GM19035 (cell line): ENCODE measurements around the gene SORL1-AS1.

Experiments used
- ATAC-seq: cut with Tn5 transposase; IDR thresholded peaks from one replicate; pipeline ENCODE4 v1.9.1; 2021; ENCODE audit not compliant: unreplicated experiment

The SORL1-AS1 gene

DNA sequence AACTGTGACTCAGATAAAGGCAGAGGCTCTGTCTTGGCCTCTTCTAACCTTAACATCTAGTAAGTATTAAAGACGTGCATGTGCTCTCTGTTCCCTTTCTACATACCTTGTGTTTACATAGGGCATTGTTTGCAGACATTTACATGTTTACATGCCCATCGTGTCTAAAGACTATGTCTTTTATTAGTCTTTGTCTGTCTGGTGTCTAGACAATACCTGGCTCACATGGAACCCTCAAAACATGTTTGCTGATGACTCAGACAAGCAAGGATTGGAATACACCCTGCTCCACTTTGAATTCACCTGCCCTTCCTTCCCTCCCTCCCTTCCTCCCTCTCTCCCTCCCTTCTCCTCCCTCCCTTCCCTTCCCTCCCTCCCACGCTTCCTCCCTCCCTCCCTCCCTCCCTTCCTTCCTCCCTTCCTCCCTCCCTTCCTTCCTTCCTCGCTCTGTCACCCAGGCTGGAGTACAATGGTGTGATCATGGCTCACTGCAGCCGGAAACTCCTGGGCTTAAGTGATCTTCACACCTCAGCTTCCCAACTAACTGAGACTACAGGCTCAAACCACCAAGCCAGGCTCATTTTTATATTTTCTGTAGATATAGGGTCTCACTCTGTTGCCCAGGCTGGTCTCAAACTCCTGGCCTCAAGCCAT lies 23.7 kb upstream of the SORL1-AS1 start:
- ATAC-seq: no peak

DNA sequence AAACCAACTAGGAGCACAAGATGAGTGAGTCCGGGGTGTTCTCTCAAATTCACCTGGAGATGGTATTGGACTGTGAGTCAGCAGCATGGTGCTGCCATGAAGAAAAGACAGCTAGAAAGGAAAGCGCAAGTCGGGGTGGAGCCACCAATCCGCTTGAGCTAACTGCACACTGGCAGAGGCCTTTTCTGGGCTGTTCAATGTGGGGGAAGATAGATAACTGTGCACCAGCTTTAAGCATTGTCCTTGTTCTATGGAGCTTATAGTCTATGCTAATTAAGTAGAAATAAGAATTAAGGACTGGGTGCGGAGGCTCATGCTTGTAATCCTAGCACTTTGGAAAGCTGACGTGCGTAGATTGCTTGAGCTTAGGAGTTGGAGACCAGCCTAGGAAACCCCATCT lies 21.9 kb upstream of the SORL1-AS1 start:
- no peak for ATAC-seq

DNA sequence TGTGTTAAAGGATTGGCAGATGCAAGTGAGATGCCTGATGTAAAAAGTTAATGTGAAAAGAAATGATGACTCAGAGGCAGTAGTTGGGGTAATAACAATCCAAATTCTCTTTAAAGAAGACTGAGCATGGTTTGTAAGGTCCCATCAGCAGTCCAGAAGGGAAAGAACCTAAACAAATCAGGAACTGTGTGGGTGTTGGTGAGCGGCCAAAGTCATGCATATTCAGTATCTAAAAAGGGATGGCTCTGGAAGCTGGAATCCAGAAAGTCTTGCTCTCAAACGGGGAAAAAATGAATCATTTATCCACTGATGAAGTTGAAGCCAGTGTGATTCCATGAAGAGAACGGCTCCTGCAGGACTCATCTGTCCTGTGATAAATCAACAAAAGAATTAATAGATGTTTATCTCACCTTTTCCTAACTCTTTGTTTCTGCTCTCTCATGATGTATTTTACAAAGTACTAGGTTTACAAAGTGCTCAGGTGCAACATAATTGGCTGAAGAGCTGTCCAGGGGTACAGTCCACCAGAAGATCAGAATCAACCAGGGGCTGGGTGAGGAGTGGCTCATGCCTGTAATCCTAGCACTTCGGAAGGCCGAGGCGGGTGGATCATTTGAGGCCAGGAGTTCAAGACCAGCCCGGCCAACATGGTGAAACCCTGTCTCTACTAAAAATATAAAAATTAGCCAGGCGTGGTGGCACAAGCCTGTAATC lies 20.5 kb upstream of the SORL1-AS1 start:
- no peak for ATAC-seq

DNA sequence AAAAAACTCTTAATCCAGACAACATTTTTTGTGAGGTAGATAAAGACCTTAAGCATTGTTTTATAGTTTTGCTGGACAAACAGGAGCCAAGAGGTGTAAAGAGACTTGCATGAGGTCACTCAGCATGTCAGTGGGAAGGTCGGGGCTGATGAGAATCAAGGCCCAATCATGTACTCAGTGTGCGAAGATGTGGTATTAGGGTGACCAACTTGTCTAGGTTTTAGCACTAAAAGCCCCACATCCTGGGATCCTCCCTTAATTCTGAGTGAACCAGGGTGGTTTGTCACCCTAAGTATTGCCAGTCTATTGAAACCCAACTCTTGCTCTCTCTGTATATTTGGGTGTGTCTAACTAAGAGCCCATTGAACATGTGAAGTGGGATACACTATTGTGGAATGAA lies 19.5 kb upstream of the SORL1-AS1 start:
- no peak for ATAC-seq

DNA sequence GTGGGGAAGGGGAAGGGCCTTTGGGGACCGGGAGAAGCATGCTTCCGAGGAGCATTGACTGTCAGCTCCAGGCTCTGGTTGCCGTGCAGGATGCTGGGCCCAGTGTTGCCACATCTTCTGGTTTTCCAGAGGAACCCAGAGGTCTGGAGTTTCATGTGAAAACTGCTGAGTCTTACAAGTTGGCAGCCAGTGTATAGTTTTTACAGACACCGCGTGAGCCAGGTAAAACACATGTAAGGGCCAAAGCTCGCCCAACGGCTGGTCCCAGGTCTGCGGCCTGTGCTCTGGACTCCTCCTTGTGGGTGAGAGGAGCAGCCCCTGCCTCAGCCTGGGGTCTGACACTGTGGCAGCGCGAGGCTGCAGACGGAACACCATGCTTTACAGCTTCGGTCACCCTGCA lies 18.4 kb upstream of the SORL1-AS1 start:
- no peak for ATAC-seq

DNA sequence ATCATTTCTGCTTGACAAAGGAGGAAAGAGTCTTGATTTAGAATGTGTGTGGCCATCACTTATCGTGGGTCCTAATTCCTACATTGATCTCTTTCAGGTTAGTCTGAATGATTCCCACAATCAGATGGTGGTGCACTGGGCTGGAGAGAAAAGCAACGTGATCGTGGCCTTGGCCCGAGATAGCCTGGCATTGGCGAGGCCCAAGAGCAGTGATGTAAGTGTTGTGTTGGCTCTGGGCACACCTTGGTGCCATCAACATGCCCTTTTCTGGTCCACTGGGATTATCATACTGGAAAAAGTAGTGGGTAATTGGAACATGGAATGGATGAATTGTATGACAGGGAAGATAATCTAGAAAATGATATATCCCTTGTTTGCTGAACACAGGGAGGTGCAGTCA lies 17.1 kb upstream of the SORL1-AS1 start:
- ATAC-seq: no peak

DNA sequence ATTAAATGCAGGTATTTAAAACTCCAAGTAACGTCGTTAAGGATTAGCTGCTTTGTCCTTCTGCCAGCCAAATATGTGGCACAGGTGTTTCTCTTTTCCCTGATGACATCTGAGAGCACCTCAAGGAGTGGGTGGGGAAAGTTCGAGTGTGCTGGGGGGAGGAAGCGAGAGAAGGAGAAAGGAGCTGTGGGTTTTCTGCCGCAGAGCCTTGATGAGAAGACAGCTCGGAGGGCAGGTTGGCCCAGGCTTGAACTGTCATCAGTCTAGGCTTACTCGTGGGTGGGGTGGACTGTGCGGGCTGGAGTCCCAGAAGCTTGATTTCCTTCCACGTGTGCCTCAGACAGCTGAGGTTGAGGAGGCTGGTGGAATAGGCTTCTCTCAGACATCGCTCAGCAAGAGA lies 15.2 kb upstream of the SORL1-AS1 start:
- ATAC-seq: peak; percentile 50

DNA sequence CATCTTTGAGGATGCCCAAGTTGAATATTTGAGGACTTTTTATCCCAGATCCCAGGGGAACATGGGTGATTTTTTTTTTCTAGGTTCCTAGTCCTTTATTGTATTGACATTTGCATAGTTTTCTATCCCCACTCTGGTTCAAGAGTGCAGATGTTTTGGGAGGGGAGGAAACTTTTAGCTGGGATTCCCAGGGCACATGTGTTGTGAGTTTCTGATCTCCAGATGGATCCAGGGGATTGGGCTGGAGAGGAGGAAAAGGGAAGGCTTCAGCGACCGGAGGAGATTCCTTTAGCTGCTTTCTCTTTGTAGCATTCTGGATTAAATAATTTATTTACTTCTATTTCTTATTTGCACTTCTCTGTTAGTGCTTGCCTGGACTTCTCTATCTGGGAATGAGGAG lies 14.7 kb upstream of the SORL1-AS1 start:
- no peak for ATAC-seq

DNA sequence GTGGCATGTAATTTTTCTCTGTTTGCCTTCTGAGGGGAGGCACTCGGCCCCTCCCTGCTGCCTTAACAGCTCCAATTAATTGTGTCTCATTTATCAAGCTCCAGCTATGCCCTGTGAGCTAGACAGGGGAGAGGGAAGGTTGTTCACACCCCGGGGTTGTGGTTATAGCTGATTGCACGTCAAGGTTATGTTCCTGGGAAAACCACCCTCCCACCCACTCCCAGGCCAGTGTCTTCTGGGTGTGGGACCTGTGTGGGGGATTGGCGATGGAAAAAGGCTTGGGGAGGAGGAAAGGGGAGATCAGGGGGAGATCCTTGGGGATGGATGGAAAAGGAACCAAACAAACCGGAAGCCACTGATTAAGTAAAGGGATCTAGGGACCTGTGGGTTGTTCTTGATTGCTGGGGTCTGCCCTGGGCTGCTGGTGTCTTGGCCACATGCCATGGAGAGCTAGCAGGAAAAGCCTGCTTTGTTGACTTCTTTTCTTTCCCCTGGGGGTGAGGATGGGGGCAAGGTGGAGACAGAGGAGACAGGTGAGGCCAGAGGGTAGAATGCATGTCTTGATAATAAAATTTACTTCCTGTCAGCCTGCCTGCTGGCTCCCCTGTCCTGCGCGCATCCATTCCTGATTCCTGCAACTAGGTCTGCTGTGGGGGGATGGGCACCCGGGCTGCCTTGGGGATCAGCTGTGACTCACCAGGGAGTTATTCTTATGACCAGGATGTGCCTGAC lies 13.5 kb upstream of the SORL1-AS1 start:
- no peak for ATAC-seq

DNA sequence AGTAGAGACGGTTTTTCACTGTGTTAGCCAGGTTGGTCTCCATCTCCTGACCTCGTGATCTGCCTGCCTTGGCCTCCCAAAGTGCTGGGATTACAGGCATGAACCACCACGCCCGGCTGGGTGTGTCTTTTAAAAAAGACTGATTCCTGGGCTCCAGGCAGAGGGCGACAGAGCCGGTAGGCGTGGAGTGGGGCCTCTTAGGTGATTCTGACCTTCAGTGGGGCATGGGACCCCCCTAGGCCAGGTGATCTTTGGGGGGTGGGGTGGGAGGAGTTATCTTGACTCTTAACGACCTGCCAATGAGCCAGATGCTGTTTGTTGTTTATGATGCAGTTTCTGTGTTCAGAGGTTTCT lies 12.9 kb upstream of the SORL1-AS1 start:
- no peak for ATAC-seq

DNA sequence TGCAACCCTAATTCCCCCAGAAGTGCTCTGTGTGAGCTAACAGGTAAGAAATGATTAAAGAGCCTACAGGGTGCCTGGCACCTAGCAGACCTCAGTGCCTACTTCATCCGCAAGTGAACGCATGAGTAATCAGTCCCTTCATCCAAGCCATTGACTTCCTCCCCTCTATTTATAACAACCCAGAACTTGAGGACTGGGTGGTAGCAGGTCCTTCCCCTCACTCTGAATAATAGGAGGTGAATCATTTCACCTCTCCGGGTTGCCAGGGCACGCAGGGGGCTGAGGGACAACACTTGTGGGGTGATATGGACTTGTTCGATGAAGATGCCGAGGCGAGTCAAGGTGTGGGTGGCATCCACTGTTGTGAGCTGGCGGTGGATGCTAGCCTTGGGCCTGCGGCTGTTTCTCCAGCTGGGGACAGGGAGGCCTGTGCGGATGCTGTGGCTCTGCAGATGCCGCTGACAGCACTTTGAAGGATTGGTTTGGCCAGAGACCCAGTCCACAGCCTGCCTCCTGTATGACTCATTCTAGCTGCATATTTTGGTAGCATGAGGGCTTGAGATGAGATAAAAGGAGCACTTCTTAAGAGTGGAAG lies 11.7 kb upstream of the SORL1-AS1 start:
- ATAC-seq: peak; percentile 43

DNA sequence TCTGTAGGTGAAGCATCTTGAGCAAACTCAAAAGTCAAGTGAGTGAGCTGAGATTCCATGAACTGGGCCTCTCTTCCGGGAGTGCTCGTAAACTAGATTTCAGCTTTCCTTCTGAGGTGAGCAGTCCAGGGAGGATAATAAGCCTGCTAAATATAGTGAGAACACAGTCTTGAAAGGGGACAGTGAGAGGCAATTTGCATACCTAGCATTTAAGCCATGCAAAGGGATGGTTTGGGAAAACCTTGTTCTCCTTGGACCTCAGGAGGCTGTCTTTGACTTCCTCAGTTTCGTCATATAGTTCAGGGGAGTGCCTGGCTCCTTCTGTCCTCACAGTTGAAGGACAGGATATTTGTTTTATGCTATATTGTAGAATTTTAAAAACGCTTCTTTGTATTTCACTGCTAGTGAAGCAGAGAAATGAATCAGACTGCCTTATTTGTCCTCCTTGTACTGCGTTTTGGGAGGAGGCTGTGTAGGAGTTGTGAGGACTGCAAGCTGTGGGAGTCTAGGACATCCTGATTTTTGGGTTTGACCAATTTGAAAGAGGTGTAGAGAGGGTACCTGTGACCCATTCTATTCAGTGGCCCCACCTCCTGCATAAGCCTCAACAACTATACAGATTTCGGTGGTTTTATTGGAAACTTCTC lies 11.0 kb upstream of the SORL1-AS1 start:
- ATAC-seq: peak; percentile 1

DNA sequence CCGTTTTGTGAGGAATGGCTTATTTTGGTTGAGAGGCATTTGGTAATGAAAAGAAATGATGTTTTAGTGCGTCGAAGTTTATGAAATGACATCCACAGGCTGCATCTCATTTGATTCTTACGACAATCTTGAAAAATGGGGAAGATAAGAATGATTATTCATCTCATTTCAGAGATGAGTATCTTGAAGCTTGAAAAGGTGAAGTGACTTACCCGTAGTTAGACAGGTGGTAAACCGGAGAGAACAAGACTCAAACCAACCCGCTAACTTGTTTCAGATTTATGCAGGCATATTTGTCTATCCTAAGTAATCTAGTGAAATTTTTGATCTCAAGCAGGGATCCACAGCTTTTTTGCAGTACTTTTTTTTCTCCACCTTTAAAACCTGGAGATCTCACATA lies 9.1 kb upstream of the SORL1-AS1 start:
- no peak for ATAC-seq

DNA sequence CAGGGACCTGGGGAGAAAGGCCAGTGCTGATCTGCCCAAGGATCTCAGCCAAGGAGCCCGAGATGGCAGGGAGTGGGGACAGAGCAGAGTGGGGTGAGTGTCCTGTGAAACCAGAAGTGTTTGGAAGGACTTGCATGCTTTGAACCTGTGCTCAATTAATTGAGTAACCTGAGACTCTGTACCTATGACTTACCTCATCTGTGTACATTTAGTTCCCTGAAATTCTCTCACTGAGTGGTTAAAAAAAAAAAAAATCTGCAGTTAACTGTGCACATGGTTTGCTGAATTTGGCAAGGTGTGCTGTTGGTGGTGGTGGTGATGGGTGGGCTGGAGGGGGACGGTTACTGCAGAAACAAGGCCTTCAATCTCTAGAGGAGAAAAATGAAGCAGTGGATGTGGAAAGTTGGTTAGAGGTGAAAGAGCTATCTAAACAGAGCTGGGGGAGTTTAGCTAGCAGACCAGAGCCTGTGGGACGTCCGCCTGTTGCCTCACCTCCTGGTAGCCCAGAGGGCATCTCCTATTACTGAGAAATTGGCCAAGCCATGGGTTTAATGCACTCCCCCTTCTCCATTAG lies 8.3 kb upstream of the SORL1-AS1 start:
- ATAC-seq: no peak

DNA sequence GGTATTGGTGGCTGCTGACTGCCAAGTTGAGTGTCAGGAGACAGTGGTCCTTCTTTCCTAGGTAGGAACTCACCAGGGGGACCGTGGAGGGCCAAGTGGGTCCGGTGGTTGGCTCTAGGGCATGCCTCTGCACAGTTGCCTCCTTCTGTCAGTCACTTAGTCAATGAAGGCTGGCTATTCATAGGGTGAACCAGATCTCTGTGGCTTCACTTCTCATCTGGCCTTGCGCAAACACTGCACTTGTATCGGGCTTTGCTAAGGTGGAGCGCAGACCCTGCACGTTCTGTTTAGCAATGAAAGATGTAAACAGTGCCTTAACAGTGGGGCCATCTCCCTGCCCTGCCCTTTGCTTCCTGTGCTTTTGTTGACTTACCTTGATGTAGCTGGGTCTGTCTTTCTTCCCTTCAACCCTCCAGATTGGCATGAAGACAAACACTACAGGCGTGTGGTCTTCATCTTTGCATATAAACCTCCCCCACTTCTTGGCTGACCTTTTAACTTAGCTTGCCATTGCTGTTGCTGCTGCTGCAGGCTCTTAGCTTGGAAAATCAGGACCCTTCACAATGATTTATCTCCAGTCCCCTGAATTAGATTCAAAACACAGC lies 6.7 kb upstream of the SORL1-AS1 start:
- no peak for ATAC-seq

DNA sequence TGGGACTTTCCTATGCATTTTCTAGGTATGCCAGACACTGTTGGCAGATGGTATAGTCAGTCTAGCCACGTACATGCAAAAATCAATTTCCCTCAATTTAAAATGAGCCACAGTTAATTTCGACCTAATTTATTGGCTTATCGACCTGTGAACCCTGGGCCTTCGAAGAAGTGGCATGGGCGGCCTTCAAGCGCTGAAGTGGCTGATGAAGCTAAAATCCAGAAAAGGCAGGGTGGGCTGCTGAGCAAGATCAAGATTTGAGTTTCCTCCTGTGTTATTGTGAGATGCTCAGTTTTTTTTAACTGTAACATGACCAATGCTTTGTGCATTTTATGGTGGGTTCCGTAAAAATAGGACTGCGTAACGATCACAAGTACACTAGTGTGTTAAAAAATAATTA lies 5.8 kb upstream of the SORL1-AS1 start:
- no peak for ATAC-seq

DNA sequence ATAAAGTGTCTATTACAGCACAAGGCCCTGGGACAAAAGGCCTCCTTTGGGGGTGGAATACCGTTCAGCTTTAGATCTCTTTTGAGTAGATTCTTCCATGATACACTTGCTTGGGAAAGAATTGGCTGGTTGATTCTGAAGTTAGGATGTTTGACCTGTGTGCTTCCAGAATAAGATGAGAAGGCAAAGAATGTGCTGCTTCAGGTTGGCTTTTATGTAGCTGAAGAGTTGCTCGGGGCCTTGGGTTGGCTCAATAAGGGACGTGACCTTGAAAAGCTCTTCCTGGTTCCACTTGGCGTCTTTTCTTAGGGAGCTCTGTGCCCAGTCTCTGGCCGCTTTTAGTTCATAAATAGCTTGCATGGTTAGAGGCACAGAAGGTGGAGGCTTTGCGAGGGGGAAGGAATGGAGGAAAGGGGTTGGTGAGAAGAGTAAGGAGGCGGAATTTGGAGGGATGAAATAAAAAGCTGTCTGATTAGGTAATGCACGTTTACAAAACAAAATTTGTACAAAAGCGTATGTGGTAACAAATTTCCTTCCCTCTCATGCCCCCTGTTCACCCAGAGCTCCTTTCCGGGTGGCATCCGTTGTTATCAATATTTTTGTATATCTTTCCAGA lies 4.2 kb upstream of the SORL1-AS1 start:
- ATAC-seq: no peak

DNA sequence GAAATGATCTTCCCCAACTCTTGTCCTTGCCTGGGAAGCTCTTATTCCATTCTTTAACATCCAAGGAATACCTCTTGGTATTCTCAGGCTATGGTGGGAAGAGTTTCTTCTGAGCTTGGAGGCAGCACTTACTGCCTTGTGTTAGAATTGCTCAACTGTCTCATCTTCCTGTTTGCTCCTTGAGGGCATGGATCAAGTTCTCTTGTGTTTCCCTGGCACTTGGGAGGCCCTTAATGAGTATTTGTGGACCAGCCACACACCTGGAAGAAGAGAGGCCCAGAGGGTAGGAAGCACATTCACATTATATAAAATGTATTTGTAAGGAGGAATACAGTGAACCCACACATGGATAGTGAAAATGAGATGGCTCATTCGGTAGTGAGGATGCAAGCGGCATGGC lies 3.4 kb upstream of the SORL1-AS1 start:
- ATAC-seq: no peak

DNA sequence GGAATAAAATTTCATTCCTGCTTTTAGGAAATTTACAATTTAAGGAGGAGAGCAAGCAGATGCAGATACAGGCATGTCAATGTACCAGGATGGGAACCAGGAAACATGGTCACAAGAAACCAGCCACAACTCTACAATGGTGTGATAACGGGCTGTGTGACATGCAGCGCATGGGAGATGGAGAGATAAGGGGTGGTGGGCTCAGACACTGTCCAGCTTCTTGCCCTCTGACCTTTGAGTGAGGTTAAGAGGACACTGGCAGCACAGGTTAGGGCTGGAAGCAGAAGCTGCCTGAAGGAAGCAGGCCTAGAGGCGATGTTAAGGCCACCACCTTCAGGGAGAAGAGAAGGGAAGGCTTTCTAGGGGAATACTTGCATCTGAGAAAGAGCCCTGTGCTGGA lies 2.3 kb upstream of the SORL1-AS1 start:
- ATAC-seq: no peak

DNA sequence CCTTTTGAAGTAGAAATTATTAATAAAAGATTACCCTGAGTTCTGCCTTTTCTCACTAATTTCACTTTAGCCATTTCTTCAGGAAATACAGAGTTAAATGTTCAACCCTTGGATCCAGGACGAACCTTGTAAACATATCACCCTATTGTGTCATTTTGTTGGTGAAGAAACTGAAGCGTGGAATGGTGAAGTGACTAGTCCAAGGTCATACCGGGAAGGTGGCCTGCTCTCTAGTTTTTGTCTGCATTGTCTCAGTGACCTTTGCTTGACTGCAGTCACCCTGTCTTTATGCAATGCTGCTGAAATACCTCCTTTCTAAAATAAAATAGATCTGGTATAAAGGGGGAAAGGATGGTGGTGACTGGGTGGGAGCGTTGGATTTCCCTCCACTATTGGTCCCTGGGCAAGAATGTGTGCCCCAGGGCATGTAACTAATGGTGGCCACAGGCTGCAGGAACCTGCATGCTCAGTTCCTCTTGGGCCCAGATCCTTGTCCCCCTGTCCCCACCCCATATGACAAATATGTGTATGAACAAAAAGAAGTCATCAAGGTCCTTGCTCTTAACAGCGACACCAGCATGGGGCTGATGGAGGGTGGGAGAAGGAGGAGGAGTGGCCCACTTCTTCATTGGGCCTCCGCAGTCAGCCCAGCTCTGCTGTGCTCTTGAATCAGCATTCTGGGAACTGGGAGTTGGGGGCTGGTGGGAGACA lies 977 bp upstream of the SORL1-AS1 start:
- no peak for ATAC-seq
